Esophagus squamous epithelium (tissue), 5 donors: ENCODE measurements around the gene IQCH. TPM values are rescaled to one million over a fixed set of nuclear protein-coding genes. Genes with fewer than 3 reads are reported as not detected.

Experiments
- DNase-seq: peaks from one replicate; lab custom pipeline; 2025; lab: John Stamatoyannopoulos, UW
- H3K27ac ChIP-seq, 4 donors: fragments of 200-600 bp; sonication (generic); one replicate each; pipeline ENCODE4 v1.5.1; 2016 to 2019; ENCODE audit warnings: mild to moderate bottlenecking in 1 of 4
- H3K27me3 ChIP-seq, 4 donors: fragments of 200-600 bp; sonication (generic); 1 replicate in 3 of 4; 2 replicates in 1 of 4; pipeline versions ENCODE4 v1.5.1 to v1.6.0; 2017 to 2021; ENCODE audit warnings: antibody characterized with exemption in 1 of 4
- H3K36me3 ChIP-seq, 3 donors: fragments of 200-600 bp; sonication (generic); one replicate each; pipeline ENCODE4 v1.5.1; 2016 to 2019
- H3K4me1 ChIP-seq, 3 donors: fragments of 200-600 bp; sonication (generic); one replicate each; pipeline ENCODE4 v1.5.1; 2017 to 2019
- H3K4me3 ChIP-seq, 4 donors: fragments of 200-600 bp; sonication (generic); 1 replicate in 3 of 4; 2 replicates in 1 of 4; pipeline ENCODE4 v1.5.1; 2016 to 2019; ENCODE audit warnings: mild to moderate bottlenecking in 2 of 4, moderate library complexity in 1 of 4
- H3K9me3 ChIP-seq, 3 donors: fragments of 200-600 bp; sonication (generic); one replicate each; pipeline ENCODE4 v1.5.1; 2016 to 2019
- CTCF ChIP-seq, 6 experiments: fragments of 450-650 bp in 4 of 6; fragments of 200-600 bp in 2 of 6; sonication (generic) in 2 of 6; IDR thresholded peaks; one replicate each; pipeline ENCODE4 v1.5.1; 2016 to 2019; ENCODE audit warnings: antibody characterized with exemption in 6 of 6, mild to moderate bottlenecking in 4 of 6, moderate library complexity in 4 of 6
- POLR2A ChIP-seq, 4 donors: fragments of 450-650 bp; IDR thresholded peaks; one replicate each; pipeline ENCODE4 v1.6.1; 2017; ENCODE audit warnings: antibody characterized with exemption in 4 of 4, mild to moderate bottlenecking in 4 of 4, moderate library complexity in 3 of 4
- WGBS, 2 donors: methylation state at CpG; one replicate each; pipeline ENCODE4 v1.1.5; 2018; 5-methylcytosine and 5-hydroxymethylcytosine counted together
- intact Hi-C: fragments of 100-400 bp; cut with DNase I; formaldehyde crosslinking; loops from one replicate; pipeline ENCODE4 v1.15.0; 2022
- total RNA-seq, 4 donors: library from RNA; depleted of rRNA; stranded (reverse); fragments of >200 nt; gene quantifications; one replicate each; pipeline ENCODE4 v1.1.0, GENCODE V29; 2016
- donor health status: DM: yes; HTN: yes; CAD: no.

Gene IQCH
- total RNA-seq, 4 donors from 2014 or later = 1.9 to 3.1 (median 3.0) TPM; not detected in 1

DNA sequence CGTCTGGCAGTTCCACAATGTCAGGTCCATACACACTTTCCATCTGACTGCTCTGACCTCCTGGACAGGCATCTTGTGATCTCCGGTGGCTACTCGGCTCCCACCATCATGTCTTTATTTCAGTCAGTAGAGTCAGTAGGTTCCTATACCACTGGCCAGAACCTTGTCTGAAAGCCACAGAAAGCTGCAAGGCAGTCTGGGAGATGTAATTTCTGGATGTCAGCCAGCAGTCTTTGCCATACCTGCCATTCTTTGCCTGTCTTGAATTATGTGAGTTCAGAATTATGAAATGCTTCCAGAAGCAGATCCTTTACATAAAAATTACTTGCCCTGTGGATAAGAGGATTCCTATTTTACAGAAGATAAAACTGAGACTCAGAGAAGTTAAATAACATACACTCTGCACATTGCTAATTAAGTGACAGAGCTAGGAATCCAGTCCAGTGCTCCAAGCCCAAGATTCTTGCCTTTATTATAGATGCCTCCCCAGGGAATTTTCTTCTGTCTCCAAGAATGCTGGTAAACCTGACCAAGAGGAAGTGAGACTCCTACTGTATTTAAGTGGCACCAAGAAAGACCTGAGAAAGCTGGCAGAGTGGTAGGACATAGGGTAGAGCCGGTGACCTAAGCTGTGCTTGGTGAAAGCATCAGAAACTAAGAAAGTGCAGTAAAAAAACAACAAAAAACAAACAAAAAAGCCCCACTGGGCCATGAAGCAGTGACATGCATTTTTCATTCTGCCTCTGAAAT is 75.6 kb downstream of the IQCH start:
- H3K9me3 ChIP-seq = no peaks in the 10 kb centered on the region
- peaks cover 0 to 3% (median 0%) of the 10 kb centered on the region in 3 donors for H3K4me1 ChIP-seq
- 80% methylated on average over 4 of the region's 4 CpGs for WGBS, 2 donors
- no peak overlapping the region for H3K4me3 ChIP-seq
- no peak for DNase-seq
- H3K36me3 ChIP-seq = no peaks in the 10 kb centered on the region
- H3K27me3 ChIP-seq = no peaks in the 10 kb centered on the region
- intact Hi-C loops = no loop called here
- H3K27ac ChIP-seq = no peak overlapping the region
- TF ChIP-seq POLR2A (IDR thresholded peaks at IDR 0.05) = no peak
- TF ChIP-seq CTCF (IDR thresholded peaks at IDR 0.05) = no peak

DNA sequence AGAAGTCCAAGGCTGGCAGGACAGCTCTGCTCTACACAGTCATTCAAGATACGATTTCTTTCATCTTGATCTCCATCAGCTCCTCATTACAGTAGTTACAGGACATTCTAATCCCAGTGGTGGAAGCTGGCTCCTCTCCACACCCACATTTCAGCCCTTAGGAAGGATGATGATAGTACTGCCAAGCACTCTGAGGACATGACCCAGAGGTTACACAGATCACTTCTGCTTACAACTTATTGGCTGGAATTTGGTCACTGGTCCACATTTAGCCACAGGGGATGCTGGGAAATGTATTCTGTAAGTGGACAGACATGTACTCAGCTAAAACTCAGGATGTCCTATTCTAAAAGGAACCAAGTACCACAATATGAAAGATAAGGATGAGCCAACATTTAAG is 77.1 kb downstream of the IQCH start:
- H3K4me3 ChIP-seq = no peak overlapping the region
- H3K9me3 ChIP-seq = no peaks in the 10 kb centered on the region
- WGBS, 2 donors = 67 to 70% methylated on average over 1 of the region's 1 CpG

GRCh38 chr15:67335026-67335425 is 80.4 kb downstream of the IQCH start:
- WGBS, 2 donors = 41 to 58% methylated on average over 4 of the region's 4 CpGs
- no peak for DNase-seq
- TF ChIP-seq POLR2A (IDR thresholded peaks at IDR 0.05) = no peak
- no peak for TF ChIP-seq CTCF (IDR thresholded peaks at IDR 0.05)
- Histone ChIP-seq H3K4me3 (no peak overlapping the region), H3K9me3 (no peaks in the 10 kb centered on the region), H3K36me3 (no peaks in the 10 kb centered on the region), H3K4me1 (peaks cover 0 to 12% (median 0%) of the 10 kb centered on the region in 3 donors), H3K27ac (no peak overlapping the region), H3K27me3 (no peaks in the 10 kb centered on the region)
- intact Hi-C loops = no loop called here

More for the DNA sequence above, 77.1 kb downstream of the IQCH start:
- Histone ChIP-seq H3K27me3 (no peaks in the 10 kb centered on the region), H3K4me1 (peaks cover 0 to 12% (median 0%) of the 10 kb centered on the region in 3 donors), H3K36me3 (no peaks in the 10 kb centered on the region), H3K27ac (no peak overlapping the region)
- TF ChIP-seq CTCF (IDR thresholded peaks at IDR 0.05) (no peak), POLR2A (IDR thresholded peaks at IDR 0.05) (no peak)
- intact Hi-C loops = no loop called here
- DNase-seq = no peak

DNA sequence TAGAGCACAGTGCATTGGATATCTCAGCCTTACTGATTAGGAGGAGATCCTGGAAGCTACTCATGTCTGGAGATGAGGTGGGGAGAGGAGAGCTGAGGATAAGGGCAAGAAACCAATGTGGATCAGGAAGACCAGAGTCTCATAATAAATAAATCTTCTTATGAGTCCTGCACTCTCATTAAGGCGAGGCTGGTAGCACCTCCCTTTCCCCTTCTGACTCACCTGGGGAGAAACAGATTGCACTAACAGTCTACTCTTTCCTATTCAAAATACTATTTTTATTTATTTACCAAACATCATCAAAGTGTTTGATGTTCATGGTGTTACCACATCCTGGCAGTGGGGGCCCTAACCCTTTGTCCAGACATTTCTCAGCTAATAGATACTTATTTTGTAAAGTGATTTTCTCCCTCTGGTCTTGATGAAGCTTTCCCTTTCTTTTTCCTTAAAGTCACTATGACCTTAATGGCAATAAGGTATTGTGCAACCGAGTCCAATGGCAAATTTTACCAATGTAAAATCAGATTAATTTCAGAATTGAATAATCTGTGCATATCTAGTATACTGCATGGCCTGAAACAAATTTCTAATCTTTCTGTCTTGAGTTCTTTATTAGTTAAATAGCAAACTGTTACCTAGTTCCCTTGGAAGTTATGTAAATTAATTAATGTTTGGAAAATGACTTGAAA is 81.1 kb downstream of the IQCH start:
- Histone ChIP-seq H3K27ac (no peak overlapping the region), H3K27me3 (no peaks in the 10 kb centered on the region), H3K36me3 (no peaks in the 10 kb centered on the region), H3K9me3 (no peaks in the 10 kb centered on the region), H3K4me3 (no peak overlapping the region), H3K4me1 (peaks cover 0 to 12% (median 0%) of the 10 kb centered on the region in 3 donors)
- DNase-seq = no peak
- intact Hi-C loops = no loop called here
- TF ChIP-seq CTCF (IDR thresholded peaks at IDR 0.05) (no peak), POLR2A (IDR thresholded peaks at IDR 0.05) (no peak)
- 54 to 56% methylated on average over 2 of the region's 2 CpGs for WGBS, 2 donors

DNA sequence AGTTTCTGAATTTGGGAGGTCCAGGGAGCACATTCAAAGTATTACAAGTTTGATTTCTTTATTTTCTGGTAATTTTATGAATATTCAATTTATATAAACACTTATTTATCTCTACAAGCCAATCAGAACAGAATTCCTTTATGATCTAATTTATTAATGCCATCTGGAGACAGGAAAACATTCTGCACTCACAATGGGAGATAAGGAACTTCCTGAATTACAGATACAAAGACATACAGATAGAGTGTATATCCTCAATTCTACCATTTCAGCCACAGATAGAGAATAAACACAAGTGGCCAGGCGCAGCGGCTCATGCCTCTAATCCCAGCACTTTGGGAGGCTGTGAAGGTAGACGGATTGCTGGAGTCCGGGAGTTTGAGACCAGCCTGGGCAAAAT is 86.0 kb downstream of the IQCH start:
- Histone ChIP-seq H3K4me3 (no peak overlapping the region), H3K27ac (no peak overlapping the region), H3K27me3 (no peaks in the 10 kb centered on the region), H3K36me3 (no peaks in the 10 kb centered on the region), H3K9me3 (no peaks in the 10 kb centered on the region), H3K4me1 (peaks cover 0 to 4% (median 0%) of the 10 kb centered on the region in 3 donors)
- intact Hi-C loops = no loop called here
- no peak for DNase-seq
- 77 to 89% methylated on average over 4 of the region's 4 CpGs for WGBS, 2 donors
- TF ChIP-seq POLR2A (IDR thresholded peaks at IDR 0.05) (no peak), CTCF (IDR thresholded peaks at IDR 0.05) (no peak)
